Measurements from ENCODE around the gene ZNF385C. TPM values are rescaled to one million over a fixed set of nuclear protein-coding genes. Genes with fewer than 3 reads are reported as not detected.

ZNF385C gene
- total RNA-seq, 6 donors from 2014 or later, result 0.30 to 2.1 (median 0.44) TPM

DNA sequence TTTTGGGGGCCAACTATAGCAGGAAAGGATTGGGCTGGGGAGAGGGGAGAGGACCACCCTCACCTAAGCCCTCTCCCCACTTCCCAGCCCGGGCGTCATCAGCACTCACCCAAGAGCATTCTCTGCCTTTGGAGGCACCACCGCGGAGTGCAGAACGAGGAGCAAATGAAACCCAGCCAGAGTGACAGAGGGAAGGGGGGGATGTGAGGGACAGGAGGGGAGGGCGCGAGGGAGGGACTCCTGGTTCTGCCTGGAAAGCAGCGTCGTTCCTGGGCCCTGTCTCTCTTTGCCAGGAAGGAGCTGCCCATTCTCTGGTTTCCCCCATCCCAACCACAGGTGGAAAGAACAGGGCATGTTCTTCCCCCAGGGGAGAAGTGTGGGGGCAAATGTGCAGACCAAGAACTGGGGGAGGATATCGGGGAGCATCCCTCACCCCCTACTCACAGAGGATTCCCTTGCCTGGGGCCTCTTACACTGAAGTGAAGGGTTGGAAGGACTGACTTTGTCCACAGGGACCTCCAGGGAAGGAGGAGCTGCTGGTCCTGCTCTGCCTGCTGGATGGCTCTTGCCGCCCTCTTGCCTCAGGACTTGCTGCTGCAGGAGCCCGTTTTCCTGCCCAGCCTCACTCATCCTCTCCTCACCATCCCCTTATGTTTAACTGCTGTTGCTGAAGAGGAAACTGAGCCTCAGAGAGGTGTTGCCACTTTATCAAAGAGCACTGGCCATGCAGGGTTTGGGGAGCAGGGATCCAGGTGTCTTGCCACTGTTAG is 44.4 kb downstream of the ZNF385C start:
- no peaks in the 10 kb centered on the region for H3K27me3 ChIP-seq
- H3K4me1 ChIP-seq, result peaks cover 5 to 16% (median 10%) of the 10 kb centered on the region in 4 donors
- no peak for ATAC-seq (ENCODE audit: low FRiP score in 2 of 2)
- H3K27ac ChIP-seq, result no peak overlapping the region
- no peaks in the 10 kb centered on the region for H3K36me3 ChIP-seq
- 25 to 36% methylated on average over 7 to 12 of the region's 12 CpGs for WGBS, 2 donors
- no peak for DNase-seq
- no peaks in the 10 kb centered on the region for H3K9me3 ChIP-seq
- TF ChIP-seq, protein P1, sequence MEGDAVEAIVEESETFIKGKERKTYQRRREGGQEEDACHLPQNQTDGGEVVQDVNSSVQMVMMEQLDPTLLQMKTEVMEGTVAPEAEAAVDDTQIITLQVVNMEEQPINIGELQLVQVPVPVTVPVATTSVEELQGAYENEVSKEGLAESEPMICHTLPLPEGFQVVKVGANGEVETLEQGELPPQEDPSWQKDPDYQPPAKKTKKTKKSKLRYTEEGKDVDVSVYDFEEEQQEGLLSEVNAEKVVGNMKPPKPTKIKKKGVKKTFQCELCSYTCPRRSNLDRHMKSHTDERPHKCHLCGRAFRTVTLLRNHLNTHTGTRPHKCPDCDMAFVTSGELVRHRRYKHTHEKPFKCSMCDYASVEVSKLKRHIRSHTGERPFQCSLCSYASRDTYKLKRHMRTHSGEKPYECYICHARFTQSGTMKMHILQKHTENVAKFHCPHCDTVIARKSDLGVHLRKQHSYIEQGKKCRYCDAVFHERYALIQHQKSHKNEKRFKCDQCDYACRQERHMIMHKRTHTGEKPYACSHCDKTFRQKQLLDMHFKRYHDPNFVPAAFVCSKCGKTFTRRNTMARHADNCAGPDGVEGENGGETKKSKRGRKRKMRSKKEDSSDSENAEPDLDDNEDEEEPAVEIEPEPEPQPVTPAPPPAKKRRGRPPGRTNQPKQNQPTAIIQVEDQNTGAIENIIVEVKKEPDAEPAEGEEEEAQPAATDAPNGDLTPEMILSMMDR (IDR thresholded peaks at IDR 0.05), result no peak
- TF ChIP-seq POLR2AphosphoS5 (IDR thresholded peaks at IDR 0.05) (no peak), POLR2A (IDR thresholded peaks at IDR 0.05) (no peak), EP300 (IDR thresholded peaks at IDR 0.05) (no peak)
- H3K4me3 ChIP-seq, result no peak overlapping the region

DNA sequence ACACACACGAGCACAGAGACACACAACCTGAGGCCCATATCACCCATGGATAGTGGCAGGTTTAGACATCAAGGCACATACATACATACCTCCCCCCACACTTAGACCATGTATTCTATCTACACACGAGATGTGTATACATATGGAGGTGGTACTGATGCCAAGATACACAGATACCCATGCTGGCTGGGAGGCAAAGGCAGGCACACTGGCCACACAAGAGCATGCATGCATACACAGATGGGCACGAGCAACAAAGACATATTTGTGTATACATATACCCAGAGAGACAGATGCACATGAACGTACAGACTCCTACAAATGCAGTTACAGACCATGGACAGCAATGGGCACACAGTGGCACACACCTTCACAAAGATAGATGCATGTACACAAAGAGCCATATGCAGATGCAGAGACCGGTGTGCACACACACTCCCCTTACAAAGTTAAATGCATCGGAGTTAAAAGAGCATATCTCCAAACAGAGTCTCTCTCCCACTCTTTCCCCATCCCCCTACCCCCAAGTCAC is 45.9 kb downstream of the ZNF385C start:
- Histone ChIP-seq H3K4me1 (peaks cover 5 to 16% (median 10%) of the 10 kb centered on the region in 4 donors), H3K4me3 (no peak overlapping the region), H3K27ac (no peak overlapping the region), H3K36me3 (no peaks in the 10 kb centered on the region), H3K27me3 (no peaks in the 10 kb centered on the region), H3K9me3 (no peaks in the 10 kb centered on the region)
- ATAC-seq (ENCODE audit: low FRiP score in 2 of 2) (no peak), DNase-seq (no peak)
- 76 to 87% methylated on average over 6 of the region's 6 CpGs for WGBS, 2 donors
- TF ChIP-seq, protein P1 (IDR thresholded peaks at IDR 0.05), result no peak
- TF ChIP-seq POLR2AphosphoS5 (IDR thresholded peaks at IDR 0.05), result no peak
- TF ChIP-seq POLR2A (IDR thresholded peaks at IDR 0.05), result no peak
- no peak for TF ChIP-seq EP300 (IDR thresholded peaks at IDR 0.05)

DNA sequence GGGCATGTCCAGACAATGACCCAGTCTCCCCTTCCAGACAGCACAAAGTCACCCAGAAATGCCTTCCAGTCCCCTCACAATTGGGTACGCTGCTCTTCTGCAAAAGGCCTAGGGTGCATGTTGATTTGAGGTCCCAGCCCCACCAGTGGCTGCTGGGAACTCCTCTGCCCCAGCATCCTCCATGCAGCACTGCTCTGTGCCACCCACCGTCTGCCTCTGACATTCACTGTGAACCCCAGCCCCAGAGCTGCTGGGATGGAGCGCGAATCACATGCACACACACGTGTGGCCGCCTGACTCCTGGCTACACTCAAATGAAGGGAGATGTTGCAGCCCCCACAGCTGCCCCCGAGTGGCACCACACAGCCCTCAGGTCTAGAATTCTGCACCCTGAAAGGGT is 46.6 kb downstream of the ZNF385C start:
- DNase-seq, result no peak
- Histone ChIP-seq H3K4me3 (no peak overlapping the region), H3K9me3 (no peaks in the 10 kb centered on the region), H3K27me3 (no peaks in the 10 kb centered on the region), H3K27ac (no peak overlapping the region), H3K4me1 (peaks cover 5 to 16% (median 10%) of the 10 kb centered on the region in 4 donors), H3K36me3 (no peaks in the 10 kb centered on the region)
- 96% methylated on average over 7 of the region's 7 CpGs; no CpG with 5 or more reads in 1 of the 2 donors for WGBS, 2 donors
- no peak for ATAC-seq (ENCODE audit: low FRiP score in 2 of 2)
- no peak for TF ChIP-seq EP300 (IDR thresholded peaks at IDR 0.05)
- no peak for TF ChIP-seq POLR2A (IDR thresholded peaks at IDR 0.05)
- no peak for TF ChIP-seq POLR2AphosphoS5 (IDR thresholded peaks at IDR 0.05)
- TF ChIP-seq, protein P1 (IDR thresholded peaks at IDR 0.05), result no peak

DNA sequence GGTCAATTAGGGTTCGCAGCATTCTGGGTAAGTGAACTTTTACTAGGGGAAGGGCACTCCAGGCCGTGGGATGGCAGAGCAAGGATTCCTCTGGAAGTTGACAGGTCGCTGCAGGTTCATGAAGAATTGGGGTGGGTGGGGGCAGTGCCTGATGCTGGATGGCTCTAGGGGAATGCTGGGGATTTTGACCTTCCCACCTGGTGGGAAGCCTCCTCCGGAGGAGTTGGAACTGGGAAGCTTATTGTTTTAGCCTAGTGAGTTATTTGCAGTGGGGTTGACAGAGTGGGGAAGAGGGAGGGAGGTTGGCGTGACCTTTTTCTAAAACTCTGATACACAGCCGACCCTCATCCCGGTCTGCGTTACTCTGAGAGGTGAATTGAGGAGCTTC is 47.3 kb downstream of the ZNF385C start:
- peak overlapping the region; percentile 68 to 90 (median 74) for H3K4me3 ChIP-seq
- TF ChIP-seq POLR2A (IDR thresholded peaks at IDR 0.05) (no peak), POLR2AphosphoS5 (IDR thresholded peaks at IDR 0.05) (no peak), EP300 (IDR thresholded peaks at IDR 0.05) (no peak)
- TF ChIP-seq, protein P1 (IDR thresholded peaks at IDR 0.05), result no peak
- ATAC-seq (ENCODE audit: low FRiP score in 2 of 2) (no peak), DNase-seq (no peak)
- H3K36me3 ChIP-seq, result no peaks in the 10 kb centered on the region
- no peaks in the 10 kb centered on the region for H3K9me3 ChIP-seq
- H3K27me3 ChIP-seq, result no peaks in the 10 kb centered on the region
- peak overlapping the region in 1 of 4 donors; percentile 73 for H3K27ac ChIP-seq
- peaks cover 5 to 16% (median 10%) of the 10 kb centered on the region in 4 donors for H3K4me1 ChIP-seq
- WGBS, 2 donors, result 53 to 60% methylated on average over 8 of the region's 8 CpGs
